NCI-H2107 treated with DMSO at 0.1 percent for 48 hours (cell line): ENCODE data around the gene SAP30.

Experiments used
- DNase-seq: peaks from one replicate; lab custom pipeline; 2025; ENCODE audit not compliant: unreplicated experiment; lab: John Stamatoyannopoulos, UW

SAP30 gene

GRCh38 chr4:173370477-173371291 is at the start of gene SAP30:
TSS of gene SAP30 (plus strand) at chr4:173370954. CDS start at chr4:173371183, 229 bp downstream.
- DNase-seq, result peak; percentile 89

GRCh38 chr4:173325007-173325736 is 45.6 kb upstream of the SAP30 start:
- DNase-seq, result no peak

- DNase-seq, result no peak
Measured at GRCh38 chr4:173328236-173328901, 42.4 kb upstream of the SAP30 start.

- DNase-seq, result no peak
Measured at GRCh38 chr4:173330590-173330989, 40.2 kb upstream of the SAP30 start.

GRCh38 chr4:173332021-173332487 is 38.7 kb upstream of the SAP30 start:
- DNase-seq, result no peak

- DNase-seq, result no peak
Measured at GRCh38 chr4:173332963-173333657, 37.6 kb upstream of the SAP30 start.

- DNase-seq, result no peak
Measured at GRCh38 chr4:173333658-173334084, 37.1 kb upstream of the SAP30 start.

GRCh38 chr4:173334085-173334890 is 36.5 kb upstream of the SAP30 start, which contains the start of gene HMGB2:
TSS of gene HMGB2 (minus strand) at chr4:173334358. CDS start at chr4:173333649, 709 bp downstream.
- DNase-seq, result peak; percentile 95

- DNase-seq, result peak; percentile 65
Measured at GRCh38 chr4:173334891-173335752, 35.6 kb upstream of the SAP30 start.

- no peak for DNase-seq
Measured at GRCh38 chr4:173337463-173337862, 33.3 kb upstream of the SAP30 start.

GRCh38 chr4:173343832-173344397 is 26.8 kb upstream of the SAP30 start:
- DNase-seq, result no peak

- DNase-seq, result no peak
Measured at GRCh38 chr4:173345648-173346047, 25.1 kb upstream of the SAP30 start.

GRCh38 chr4:173346074-173346473 is 24.7 kb upstream of the SAP30 start:
- DNase-seq, result no peak

- DNase-seq, result no peak
Measured at GRCh38 chr4:173347467-173347866, 23.3 kb upstream of the SAP30 start.

- DNase-seq, result peak; percentile 47
Measured at GRCh38 chr4:173357939-173358338, 12.8 kb upstream of the SAP30 start.

GRCh38 chr4:173360587-173361221 is 10.1 kb upstream of the SAP30 start:
- DNase-seq, result no peak

- DNase-seq, result no peak
Measured at GRCh38 chr4:173362666-173363065, 8.1 kb upstream of the SAP30 start.

GRCh38 chr4:173365359-173365996 is 5.3 kb upstream of the SAP30 start:
- no peak for DNase-seq
